Endothelial cell of umbilical vein (primary cell): ENCODE results near the gene SFRP2. TPM values are rescaled to one million over a fixed set of nuclear protein-coding genes. Genes with fewer than 3 reads are reported as not detected.

Experiments used
- BruUV-seq: library from RNA; stranded (reverse); fragments of 400-500 nt; replicated peaks from 2 replicates; lab custom pipeline; 2021; lab: Mats Ljungman, UMichigan
- CTCF ChIA-PET: fragments of 300-600, 350-600 bp; sonication (Branson Sonifier 250); formaldehyde crosslinking; loops from one replicate; lab custom pipeline; 2021; ENCODE audit warnings: antibody characterized with exemption, inconsistent platforms; lab: Charles Lee
- POLR2A ChIA-PET: fragments of 300-600, 350-600 bp; sonication (Branson Sonifier 250); formaldehyde crosslinking; loops from one replicate; lab custom pipeline; 2021; ENCODE audit warnings: antibody characterized with exemption, inconsistent platforms; lab: Charles Lee
- DNase-seq: peaks from one replicate; pipeline ENCODE4 v3.0.0-alpha.2; 2011; ENCODE audit warnings: low read depth, low spot score
- FAIRE-seq: peaks from 2 replicates; lab custom pipeline; 2011; peaks lifted over from hg19 to GRCh38; lab: Jason Lieb, UNC
- H2AFZ ChIP-seq: 2 replicates; pipeline ENCODE4 v1.6.0; 2012; ENCODE audit warnings: low read depth, low read length, control low read depth, inconsistent platforms
- H3K27ac ChIP-seq: 2 replicates; pipeline ENCODE4 v1.5.1; 2011; ENCODE audit warnings: low read depth, mild to moderate bottlenecking, control low read depth, low read length, moderate library complexity; ENCODE audit not compliant: insufficient read depth
- H3K27me3 ChIP-seq, 2 experiments: 2 replicates each; pipeline versions ENCODE4 v1.6.0 to v1.6.1; 2011; ENCODE audit warnings: low read length in 2 of 2, mixed read lengths in 1 of 2; ENCODE audit not compliant: control insufficient read depth in 2 of 2, insufficient read depth in 2 of 2
- H3K36me3 ChIP-seq, 2 experiments: 2 replicates in 1 of 2; 3 replicates in 1 of 2; pipeline ENCODE4 v1.5.1; 2011; ENCODE audit warnings: low read length in 2 of 2, mild to moderate bottlenecking in 1 of 2, moderate library complexity in 1 of 2; ENCODE audit not compliant: control insufficient read depth in 2 of 2, insufficient read depth in 2 of 2; ENCODE audit errors: extremely low read depth in 1 of 2
- H3K4me1 ChIP-seq: 3 replicates; pipeline ENCODE4 v1.5.1; 2011; ENCODE audit warnings: mild to moderate bottlenecking, low read length; ENCODE audit not compliant: control insufficient read depth, insufficient read depth; ENCODE audit errors: extremely low read depth
- H3K4me2 ChIP-seq: 2 replicates; pipeline ENCODE4 v1.6.1; 2011; ENCODE audit warnings: low read length, control low read depth, mixed read lengths; ENCODE audit not compliant: insufficient read depth
- H3K4me3 ChIP-seq, 3 experiments: fragments of 200-600 bp in 1 of 3; sonication (generic), shearing (Covaris generic) in 1 of 3; replicated peaks in 1 of 3; 2 replicates each; pipeline ENCODE4 v1.5.1; 2011 to 2016; ENCODE audit warnings: control low read depth in 3 of 3, low read length in 3 of 3, mild to moderate bottlenecking in 2 of 3, inconsistent platforms in 1 of 3, low read depth in 1 of 3, moderate library complexity in 1 of 3; ENCODE audit not compliant: insufficient read depth in 1 of 3
- H3K79me2 ChIP-seq: 2 replicates; pipeline ENCODE4 v1.6.0; 2012; ENCODE audit warnings: low read length, inconsistent platforms; ENCODE audit not compliant: control insufficient read depth, insufficient read depth
- H3K9ac ChIP-seq: replicated peaks from 2 replicates; pipeline ENCODE3; 2011; ENCODE audit warnings: low read length, control low read depth; ENCODE audit not compliant: insufficient read depth; ENCODE audit errors: extremely low read depth
- H3K9me1 ChIP-seq: replicated peaks from 3 replicates; pipeline ENCODE4 v1.6.0; 2011; ENCODE audit warnings: mild to moderate bottlenecking, low read length; ENCODE audit not compliant: control insufficient read depth, insufficient read depth; ENCODE audit errors: extremely low read depth
- H3K9me3 ChIP-seq: replicated peaks from 2 replicates; pipeline ENCODE4 v1.5.1; 2012; ENCODE audit warnings: low read length, inconsistent platforms; ENCODE audit not compliant: control insufficient read depth, insufficient read depth
- H4K20me1 ChIP-seq: replicated peaks from 2 replicates; pipeline ENCODE3; 2011; ENCODE audit warnings: mild to moderate bottlenecking, low read length; ENCODE audit not compliant: control insufficient read depth, insufficient read depth; ENCODE audit errors: extremely low read depth
- CTCF ChIP-seq, 2 donors: IDR thresholded peaks; 1 replicate in 1 of 2; 2 replicates in 1 of 2; pipeline ENCODE4 v1.5.1; 2011; ENCODE audit warnings: low read length in 2 of 2, mild to moderate bottlenecking in 2 of 2, moderate library complexity in 2 of 2, control low read depth in 1 of 2, inconsistent platforms in 1 of 2, low read depth in 1 of 2; ENCODE audit not compliant: insufficient read depth in 1 of 2; ENCODE audit errors: extremely low read depth in 1 of 2
- EZH2 ChIP-seq: IDR thresholded peaks from 2 replicates; pipeline ENCODE4 v1.6.1; 2012; ENCODE audit warnings: borderline replicate concordance, low read depth, mild to moderate bottlenecking, moderate library complexity, low read length, inconsistent platforms; ENCODE audit not compliant: severe bottlenecking
- FOS ChIP-seq: IDR thresholded peaks from 2 replicates; pipeline ENCODE4 v1.6.1; 2011; ENCODE audit warnings: mild to moderate bottlenecking, low read length, moderate library complexity, borderline replicate concordance; ENCODE audit not compliant: insufficient read depth
- GATA2 ChIP-seq: IDR thresholded peaks from 2 replicates; pipeline ENCODE4 v1.7.0; 2011; ENCODE audit warnings: low read depth, mild to moderate bottlenecking, moderate library complexity, mixed read lengths, low read length; ENCODE audit not compliant: insufficient read length, insufficient read depth
- POLR2A ChIP-seq: IDR thresholded peaks from 2 replicates; pipeline ENCODE4 v1.6.1; 2012; ENCODE audit warnings: low read depth, mild to moderate bottlenecking, control low read depth, low read length
- POLR2AphosphoS5 ChIP-seq: IDR thresholded peaks from 2 replicates; pipeline ENCODE4 v1.6.1; 2012; ENCODE audit warnings: low read depth, mild to moderate bottlenecking, control low read depth, low read length, moderate library complexity; ENCODE audit not compliant: insufficient read depth
- dilution Hi-C: fragments of 300-500 bp; cut with MboI; formaldehyde crosslinking; loops from one replicate; pipeline ENCODE4 v1.15.0; 2019; ENCODE audit warnings: low sequenced_read_pairs; ENCODE audit not compliant: extremely low pct_ligation_motif_present
- intact Hi-C: fragments of 100-400 bp; cut with micrococcal nuclease; formaldehyde crosslinking; loops from one replicate; pipeline ENCODE4 v1.10.0; 2022
- polyA plus RNA-seq, 4 experiments: library from polyadenylated mRNA; depleted of rRNA in 3 of 4; stranded (reverse) in 3 of 4; unstranded in 1 of 4; fragments of >200 nt; gene quantifications; 2 replicates each; pipeline versions ENCODE4 v1.2.1 to v1.2.3, GENCODE V29; 2011 to 2012; ENCODE audit warnings: missing spikeins in 1 of 4
- total RNA-seq: library from RNA; stranded (reverse); gene quantifications from 2 replicates; pipeline ENCODE4 v1.2.3, GENCODE V29; 2021
- TF ChIP-seq, protein P1 (sequence below): IDR thresholded peaks from 2 replicates; pipeline ENCODE4 v1.6.1; 2011; ENCODE audit not compliant: insufficient read depth, insufficient read length

Gene SFRP2
- total and polyA plus RNA-seq, 2 donors (not counting 3 experiments of a cell fraction or from before 2014, with no cell fraction given), result 0.04 TPM; not detected in 1

DNA sequence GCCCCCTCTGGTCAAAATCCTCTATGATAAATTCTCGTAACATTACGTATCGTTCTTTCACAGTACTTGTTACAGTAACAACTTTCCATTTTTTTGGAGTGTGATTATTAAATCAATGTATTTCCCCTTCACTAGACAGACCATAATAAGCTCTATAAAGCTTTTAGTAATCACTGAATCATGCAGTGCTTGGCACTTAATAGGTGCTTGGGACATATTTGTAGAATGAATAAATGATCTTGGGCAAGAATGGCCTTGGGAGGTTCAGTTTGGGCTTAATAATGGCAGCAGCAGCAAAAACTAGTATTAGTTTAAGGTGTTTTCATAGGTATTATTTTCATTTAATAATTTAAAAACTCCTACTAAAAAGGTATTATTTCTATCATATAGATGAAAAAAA, 33.4 kb upstream of the SFRP2 start:
- H4K20me1 ChIP-seq, result no peaks in the 10 kb centered on the region
- ChIA-PET POLR2A (no interaction called here), CTCF (no interaction called here)
- no peaks in the 10 kb centered on the region for H3K27me3 ChIP-seq
- H3K9ac ChIP-seq, result no peak overlapping the region
- no peak overlapping the region for H3K4me3 ChIP-seq
- BruUV-seq, result no TSS peak
- no peak overlapping the region for H3K27ac ChIP-seq
- dilution Hi-C loops (no loop called here), intact Hi-C loops (no loop called here)
- TF ChIP-seq CTCF (IDR thresholded peaks at IDR 0.05; ENCODE audit: extremely low read depth in 1 of 2, insufficient read depth in 1 of 2, low read depth in 1 of 2, low read length in 2 of 2) (no peak), POLR2AphosphoS5 (no peak), FOS (no peak), POLR2A (no peak), GATA2 (no peak), EZH2 (no peak)
- H3K36me3 ChIP-seq, result no peaks in the 10 kb centered on the region
- no peak for FAIRE-seq
- H3K4me2 ChIP-seq, result no peak overlapping the region
- H3K4me1 ChIP-seq, result no peaks in the 10 kb centered on the region
- H3K9me3 ChIP-seq, result no peaks in the 10 kb centered on the region
- no peaks in the 10 kb centered on the region for H3K9me1 ChIP-seq
- H2AFZ ChIP-seq, result no peak overlapping the region
- DNase-seq, result no peak
- H3K79me2 ChIP-seq, result no peaks in the 10 kb centered on the region

GRCh38 chr4:153817466-153817865, 28.6 kb upstream of the SFRP2 start:
- CTCF ChIA-PET, result no interaction called here
- POLR2A ChIA-PET, result no interaction called here
- Histone ChIP-seq H3K79me2 (no peaks in the 10 kb centered on the region), H3K9ac (no peak overlapping the region), H4K20me1 (no peaks in the 10 kb centered on the region), H3K9me1 (no peaks in the 10 kb centered on the region), H3K4me3 (no peak overlapping the region), H3K27me3 (no peaks in the 10 kb centered on the region), H3K36me3 (no peaks in the 10 kb centered on the region), H2AFZ (no peak overlapping the region), H3K9me3 (no peaks in the 10 kb centered on the region), H3K27ac (no peak overlapping the region), H3K4me2 (no peak overlapping the region), H3K4me1 (no peaks in the 10 kb centered on the region)
- DNase-seq (no peak), FAIRE-seq (no peak)
- no peak for TF ChIP-seq EZH2
- TF ChIP-seq, protein P1, sequence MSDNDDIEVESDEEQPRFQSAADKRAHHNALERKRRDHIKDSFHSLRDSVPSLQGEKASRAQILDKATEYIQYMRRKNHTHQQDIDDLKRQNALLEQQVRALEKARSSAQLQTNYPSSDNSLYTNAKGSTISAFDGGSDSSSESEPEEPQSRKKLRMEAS, result no peak
- no peak for TF ChIP-seq CTCF (IDR thresholded peaks at IDR 0.05; ENCODE audit: extremely low read depth in 1 of 2, insufficient read depth in 1 of 2, low read depth in 1 of 2, low read length in 2 of 2)
- no TSS peak for BruUV-seq
- intact Hi-C loops (no loop called here), dilution Hi-C loops (no loop called here)
